Measurements from ENCODE around the gene ASRGL1.

Gene ASRGL1

GRCh38 chr11:62413060-62413696 is 75.9 kb downstream of the ASRGL1 start:
- DNase-seq (ENCODE audit: low read depth, low spot score): no peak

GRCh38 chr11:62416596-62416995 is 79.3 kb downstream of the ASRGL1 start:
- DNase-seq (ENCODE audit: low read depth, low spot score): no peak

GRCh38 chr11:62418136-62418535 is 80.9 kb downstream of the ASRGL1 start:
- no peak for DNase-seq (ENCODE audit: low read depth, low spot score)

DNA sequence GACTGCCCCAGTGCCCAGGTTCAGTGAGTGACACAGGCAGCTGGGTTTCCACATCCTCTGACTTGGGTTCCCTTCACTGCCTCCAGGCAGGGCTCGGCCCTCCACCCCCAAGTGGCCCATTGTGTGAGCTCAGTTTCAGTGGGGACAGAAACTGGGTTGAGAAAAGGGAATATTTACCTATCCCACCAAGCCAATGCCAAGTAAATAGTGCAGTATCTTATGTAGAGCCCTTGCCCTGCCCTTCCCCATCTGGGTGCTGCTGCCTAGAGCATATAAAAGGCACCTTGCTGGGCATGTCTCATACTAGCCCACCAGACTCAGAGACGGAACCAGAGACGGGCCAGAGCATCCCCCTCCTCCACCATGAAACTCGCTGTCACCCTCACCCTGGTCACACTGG is 81.5 kb downstream of the ASRGL1 start, which contains the start of gene SCGB1A1:
Gene SCGB1A1, plus strand, starts transcription at position 301 of the 400 bp plus-strand sequence. Its CDS starts 63 bp downstream, at position 364.
- DNase-seq (ENCODE audit: low read depth, low spot score): no peak

DNA sequence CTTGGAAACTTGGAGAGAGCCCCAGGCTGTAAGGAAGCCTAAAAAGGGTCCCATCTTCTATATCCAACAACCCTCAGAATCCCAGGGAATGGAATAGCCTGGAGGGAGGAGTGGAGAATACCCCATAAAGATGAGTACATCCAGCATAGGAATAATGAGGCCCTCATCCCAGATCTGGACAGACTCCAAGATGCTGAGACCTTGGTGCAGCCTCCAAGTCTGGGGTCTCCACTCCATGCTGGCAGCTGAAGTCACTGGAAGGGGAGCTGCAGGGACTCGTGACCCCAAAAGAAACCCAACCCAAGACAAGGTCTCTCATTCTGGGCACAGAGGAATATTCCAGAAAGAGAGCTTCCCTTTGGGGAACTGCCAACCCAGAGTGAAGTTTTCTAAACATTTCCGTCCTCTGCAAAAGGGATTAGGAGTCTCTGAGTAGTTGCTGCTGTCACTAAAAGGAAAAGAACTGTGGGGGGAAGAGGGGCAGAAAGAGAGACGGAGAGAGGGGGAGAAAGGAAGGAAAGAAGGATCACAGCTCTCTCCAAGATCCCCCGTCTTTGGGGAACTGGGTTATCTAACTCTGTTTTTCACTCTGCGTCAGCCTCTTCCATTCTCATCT is 82.2 kb downstream of the ASRGL1 start:
- no peak for DNase-seq (ENCODE audit: low read depth, low spot score)

DNA sequence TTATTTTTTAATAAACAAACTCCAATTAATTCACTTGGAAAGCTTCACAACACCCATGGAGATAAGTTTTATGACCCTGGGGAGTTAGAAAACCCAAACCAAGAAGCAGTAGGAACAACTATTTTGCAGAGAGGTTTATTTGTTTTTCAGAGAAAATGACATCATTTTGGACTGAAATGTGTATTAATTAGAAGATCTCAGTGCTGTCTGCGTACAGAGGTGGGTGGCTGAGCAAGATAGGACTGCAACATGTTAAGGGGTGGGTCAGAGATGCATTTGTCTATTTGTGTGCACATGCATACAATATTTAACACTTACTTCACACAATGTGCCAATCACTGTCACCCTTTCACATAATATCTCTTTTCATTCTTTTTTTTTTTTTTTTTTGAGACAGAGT is 82.7 kb downstream of the ASRGL1 start:
- no peak for DNase-seq (ENCODE audit: low read depth, low spot score)

GRCh38 chr11:62420882-62421281 is 83.6 kb downstream of the ASRGL1 start:
- DNase-seq (ENCODE audit: low read depth, low spot score): no peak

GRCh38 chr11:62421996-62422395 is 84.7 kb downstream of the ASRGL1 start:
- DNase-seq (ENCODE audit: low read depth, low spot score): no peak

- DNase-seq (ENCODE audit: low read depth, low spot score): peak; percentile 54
Observed at GRCh38 chr11:62423012-62423411, 85.8 kb downstream of the ASRGL1 start.

DNA sequence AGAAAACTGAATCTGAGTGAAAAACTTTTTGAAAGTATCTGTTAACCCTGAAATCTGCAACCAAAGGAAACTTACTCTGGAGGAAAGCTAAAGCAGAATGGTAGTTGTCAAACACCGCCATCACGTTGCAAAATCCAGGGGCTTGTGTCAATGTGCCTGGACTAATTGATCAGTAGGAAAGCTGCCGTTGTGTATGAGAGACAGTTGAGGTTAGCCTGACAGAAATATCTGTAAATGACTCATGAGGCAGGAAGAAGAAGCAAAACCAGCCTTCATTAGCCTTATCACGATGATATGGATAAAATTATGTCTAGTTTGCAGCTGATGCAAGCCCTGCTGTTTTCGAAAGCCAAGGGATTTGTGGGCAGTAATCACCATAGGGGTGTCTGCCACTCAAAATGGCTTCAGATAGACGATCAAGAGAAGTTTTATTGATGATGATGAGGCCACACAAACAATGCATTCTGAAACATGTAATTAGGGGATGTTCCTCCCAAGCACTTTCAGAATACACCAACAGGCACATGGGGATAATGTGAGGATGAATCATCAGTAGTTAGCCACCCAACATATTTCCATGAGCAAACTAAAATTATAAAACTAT is 90.5 kb downstream of the ASRGL1 start:
- DNase-seq (ENCODE audit: low read depth, low spot score): peak; percentile 29

DNA sequence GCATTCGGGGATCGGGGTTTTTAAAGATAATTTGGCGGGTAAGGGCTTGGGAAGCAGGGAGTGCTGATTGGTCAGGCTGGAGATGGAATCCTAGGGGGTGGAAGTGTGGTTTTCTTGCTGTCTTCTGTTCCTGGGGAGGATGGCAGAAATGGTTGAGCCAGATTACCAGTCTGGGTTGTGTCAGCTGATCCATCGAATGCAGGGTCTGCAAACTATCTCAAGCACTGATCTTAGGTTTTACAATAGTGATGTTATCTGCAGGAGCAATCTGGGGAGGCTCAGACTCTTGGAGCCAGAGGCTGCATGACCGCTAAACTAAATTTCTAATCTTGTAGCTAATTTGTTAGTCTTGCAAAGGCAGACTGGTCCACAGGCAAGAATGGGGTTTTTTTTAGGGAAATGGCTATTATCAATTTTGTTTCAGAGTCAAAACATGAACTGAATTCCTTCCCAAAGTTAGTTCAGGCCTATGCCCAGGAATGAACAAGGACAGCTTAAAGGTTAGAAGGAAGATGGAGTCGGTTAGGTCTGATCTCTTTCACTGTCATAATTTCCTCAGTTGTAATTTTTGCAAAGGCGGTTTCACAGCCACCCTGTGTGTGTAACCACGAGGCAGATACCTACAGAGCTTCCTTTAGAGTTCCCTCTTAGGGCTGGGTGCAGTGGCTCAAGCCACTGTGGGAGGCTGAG is 91.8 kb downstream of the ASRGL1 start:
- DNase-seq (ENCODE audit: low read depth, low spot score): no peak

DNA sequence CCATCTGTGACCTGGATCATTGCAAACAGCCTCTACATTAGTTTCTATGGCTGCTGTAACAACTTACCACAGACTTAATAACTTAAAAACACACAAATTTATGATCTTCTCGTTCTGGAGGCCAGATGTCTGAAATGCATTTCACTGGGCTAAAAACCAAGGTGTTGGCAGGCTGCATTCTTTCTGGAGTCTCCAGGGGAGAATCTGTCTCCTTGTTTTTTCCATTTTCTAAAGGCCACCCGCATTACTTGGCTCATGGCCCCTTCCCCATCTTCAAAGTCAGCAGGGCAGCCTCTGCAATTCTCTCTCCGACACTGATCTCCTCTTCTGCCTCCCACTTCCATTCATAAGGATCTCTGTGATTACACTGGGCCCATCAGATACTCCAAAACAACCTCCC is 93.2 kb downstream of the ASRGL1 start:
- DNase-seq (ENCODE audit: low read depth, low spot score): no peak

GRCh38 chr11:62431171-62431901 is 94.1 kb downstream of the ASRGL1 start:
- DNase-seq (ENCODE audit: low read depth, low spot score): peak; percentile 59

- DNase-seq (ENCODE audit: low read depth, low spot score): no peak
Observed at GRCh38 chr11:62432695-62433094, 95.4 kb downstream of the ASRGL1 start.

DNA sequence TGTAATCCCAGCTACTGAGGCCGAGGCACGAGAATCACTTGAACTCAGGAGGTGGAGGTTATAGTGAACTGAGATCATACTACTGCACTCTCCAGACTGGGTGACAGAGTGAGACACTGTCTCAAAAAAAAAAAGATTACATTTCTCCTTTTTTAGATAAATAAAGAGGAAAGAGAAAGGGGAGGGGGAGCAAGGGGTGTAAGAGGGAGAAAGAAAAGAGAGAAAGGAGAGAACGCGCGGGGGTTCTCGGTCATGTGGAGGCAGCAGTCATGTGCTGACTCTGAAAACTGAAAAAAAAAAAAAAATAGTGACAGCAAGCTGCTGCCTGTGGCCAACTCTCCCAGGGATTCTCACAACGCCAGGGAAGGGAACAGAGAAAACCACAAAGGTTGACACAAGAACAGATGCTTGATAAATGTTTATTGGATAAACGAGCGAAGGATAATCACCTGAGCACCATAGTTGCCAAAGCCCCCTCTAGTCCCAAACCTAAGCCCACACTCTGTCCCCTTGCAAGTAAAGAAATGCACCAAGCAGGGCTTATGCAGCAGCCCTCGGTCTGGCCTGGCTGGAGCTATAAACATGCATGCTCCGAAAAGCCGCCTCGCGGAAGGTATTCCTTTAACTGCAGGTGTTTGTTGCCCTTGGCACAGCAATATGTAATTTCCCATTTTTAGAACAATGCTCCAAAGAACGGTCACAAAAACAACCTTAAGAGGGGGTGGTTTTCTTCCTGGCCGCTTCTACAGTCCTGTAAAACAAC is 96.1 kb downstream of the ASRGL1 start:
- peak; percentile 38 for DNase-seq (ENCODE audit: low read depth, low spot score)

- DNase-seq (ENCODE audit: low read depth, low spot score): peak; percentile 35
Observed at GRCh38 chr11:62433904-62434276, 96.6 kb downstream of the ASRGL1 start.

- DNase-seq (ENCODE audit: low read depth, low spot score): no peak
Observed at GRCh38 chr11:62435846-62436660, 98.8 kb downstream of the ASRGL1 start.

DNA sequence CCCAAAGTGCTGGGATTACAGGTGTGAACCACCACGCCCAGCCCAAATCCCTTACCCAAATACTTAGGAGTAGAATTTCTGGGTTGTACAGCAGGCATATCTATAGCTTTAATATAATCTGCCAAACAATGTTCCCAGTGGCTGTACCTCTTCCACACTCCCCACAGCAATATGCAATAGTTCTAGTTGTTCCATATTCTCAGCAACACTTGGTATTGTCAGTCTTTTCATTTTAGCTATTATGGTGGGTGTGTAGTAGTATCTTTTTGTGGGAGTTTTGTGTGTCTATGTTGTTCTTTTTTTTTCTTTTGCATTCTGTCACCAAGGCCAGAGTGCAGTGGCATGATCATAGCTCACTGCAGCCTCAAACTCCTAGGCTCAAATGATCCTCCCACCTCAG is 100.4 kb downstream of the ASRGL1 start:
- no peak for DNase-seq (ENCODE audit: low read depth, low spot score)

GRCh38 chr11:62438641-62439040 is 101.4 kb downstream of the ASRGL1 start:
- DNase-seq (ENCODE audit: low read depth, low spot score): no peak
